SH-SY5Y (cell line): ENCODE data around the gene PSEN1.

Experiments
- GATA2 ChIP-seq: IDR thresholded peaks from 2 replicates; pipeline ENCODE4 v1.6.1; 2011; ENCODE audit warnings: mild to moderate bottlenecking, low read depth, low read length
- GATA3 ChIP-seq: IDR thresholded peaks from 2 replicates; pipeline ENCODE4 v1.6.1; 2011; ENCODE audit warnings: low read depth, mild to moderate bottlenecking, low read length, moderate library complexity

GRCh38 chr14:73230051-73230450 lies 93.7 kb downstream of the PSEN1 start:
- TF ChIP-seq GATA3 (no peak), GATA2 (no peak)
